HG03097 (cell line): ENCODE measurements around the gene AP4M1.

ENCODE experiments used
- ATAC-seq: cut with Tn5 transposase; IDR thresholded peaks from one replicate; pipeline ENCODE4 v1.9.1; 2021; ENCODE audit not compliant: unreplicated experiment, low FRiP score

AP4M1 gene

GRCh38 chr7:100101016-100101862 is at the start of gene AP4M1, which contains the start of gene MCM7:
AP4M1 (plus strand) TSS chr7:100101643; CDS start chr7:100101715, 72 bp downstream.
MCM7 (minus strand) TSS chr7:100101397; CDS start chr7:100101294, 103 bp downstream.
- ATAC-seq, result peak; percentile 65

GRCh38 chr7:100053215-100053614 is 48.2 kb upstream of the AP4M1 start:
- ATAC-seq, result no peak

GRCh38 chr7:100057006-100057405 is 44.4 kb upstream of the AP4M1 start:
- no peak for ATAC-seq

GRCh38 chr7:100059251-100059739 is 42.1 kb upstream of the AP4M1 start:
- no peak for ATAC-seq

DNA sequence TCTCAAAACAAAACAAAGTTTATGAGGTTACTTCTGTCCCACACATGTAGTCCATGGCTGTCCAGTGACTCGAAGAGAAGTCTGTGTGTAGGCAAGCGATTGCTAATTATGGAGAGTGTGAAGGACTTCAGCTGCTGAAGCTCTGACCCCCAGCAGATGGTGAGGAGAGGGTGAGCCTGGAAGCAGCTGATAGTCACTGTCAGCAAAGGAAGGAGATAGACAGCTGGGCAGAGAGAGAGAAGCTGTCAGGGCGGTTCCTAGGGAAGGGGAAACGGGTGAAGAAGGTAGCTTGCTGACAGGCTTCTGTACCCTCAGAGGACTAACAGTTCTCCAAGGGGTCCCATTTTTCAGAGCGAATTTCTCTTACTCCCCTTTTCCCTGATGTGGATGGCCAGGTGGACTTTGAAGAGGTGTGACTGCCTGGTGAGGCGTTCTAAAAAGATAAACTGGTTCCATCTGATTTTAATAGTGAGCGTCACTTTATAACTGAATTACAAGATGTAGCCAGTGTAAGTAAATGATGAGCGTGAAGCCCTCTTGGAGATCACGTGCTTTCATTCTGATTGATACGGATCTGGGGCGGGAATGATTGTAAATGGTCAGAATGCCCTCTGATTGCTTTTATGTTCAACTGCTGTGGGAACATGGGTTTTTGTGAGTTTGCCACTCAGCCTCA is 39.8 kb upstream of the AP4M1 start:
- no peak for ATAC-seq

DNA sequence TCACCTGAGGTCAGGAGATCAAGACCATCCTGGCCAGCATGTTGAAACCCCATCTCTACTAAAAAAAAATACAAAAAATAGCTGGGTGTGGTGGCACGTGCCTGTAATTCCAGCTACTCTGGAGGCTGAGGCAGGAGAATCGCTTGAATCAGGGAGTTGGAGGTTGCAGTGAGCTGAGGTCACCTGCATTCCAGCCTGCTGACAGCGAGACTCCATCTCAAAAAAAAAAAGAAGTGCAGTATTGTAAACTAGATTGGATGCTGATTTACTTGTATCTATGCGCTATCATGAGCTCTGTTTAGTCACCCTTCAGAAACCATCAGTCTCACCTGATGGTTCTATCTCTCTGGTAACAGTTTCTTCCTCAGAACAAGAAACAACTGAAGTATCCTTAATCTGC is 38.1 kb upstream of the AP4M1 start:
- ATAC-seq, result no peak

DNA sequence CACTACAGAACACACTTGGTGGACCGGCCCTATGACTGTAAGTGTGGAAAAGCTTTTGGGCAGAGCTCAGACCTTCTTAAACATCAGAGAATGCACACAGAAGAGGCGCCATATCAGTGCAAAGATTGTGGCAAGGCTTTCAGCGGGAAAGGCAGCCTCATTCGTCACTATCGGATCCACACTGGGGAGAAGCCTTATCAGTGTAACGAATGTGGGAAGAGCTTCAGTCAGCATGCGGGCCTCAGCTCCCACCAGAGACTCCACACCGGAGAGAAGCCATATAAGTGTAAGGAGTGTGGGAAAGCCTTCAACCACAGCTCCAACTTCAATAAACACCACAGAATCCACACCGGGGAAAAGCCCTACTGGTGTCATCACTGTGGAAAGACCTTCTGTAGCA is 37.3 kb upstream of the AP4M1 start:
- no peak for ATAC-seq

GRCh38 chr7:100065452-100066186 is 35.8 kb upstream of the AP4M1 start:
- no peak for ATAC-seq

- ATAC-seq, result no peak
Observed at GRCh38 chr7:100066953-100067352, 34.5 kb upstream of the AP4M1 start.

- ATAC-seq, result no peak
Observed at GRCh38 chr7:100069991-100070390, 31.5 kb upstream of the AP4M1 start.

DNA sequence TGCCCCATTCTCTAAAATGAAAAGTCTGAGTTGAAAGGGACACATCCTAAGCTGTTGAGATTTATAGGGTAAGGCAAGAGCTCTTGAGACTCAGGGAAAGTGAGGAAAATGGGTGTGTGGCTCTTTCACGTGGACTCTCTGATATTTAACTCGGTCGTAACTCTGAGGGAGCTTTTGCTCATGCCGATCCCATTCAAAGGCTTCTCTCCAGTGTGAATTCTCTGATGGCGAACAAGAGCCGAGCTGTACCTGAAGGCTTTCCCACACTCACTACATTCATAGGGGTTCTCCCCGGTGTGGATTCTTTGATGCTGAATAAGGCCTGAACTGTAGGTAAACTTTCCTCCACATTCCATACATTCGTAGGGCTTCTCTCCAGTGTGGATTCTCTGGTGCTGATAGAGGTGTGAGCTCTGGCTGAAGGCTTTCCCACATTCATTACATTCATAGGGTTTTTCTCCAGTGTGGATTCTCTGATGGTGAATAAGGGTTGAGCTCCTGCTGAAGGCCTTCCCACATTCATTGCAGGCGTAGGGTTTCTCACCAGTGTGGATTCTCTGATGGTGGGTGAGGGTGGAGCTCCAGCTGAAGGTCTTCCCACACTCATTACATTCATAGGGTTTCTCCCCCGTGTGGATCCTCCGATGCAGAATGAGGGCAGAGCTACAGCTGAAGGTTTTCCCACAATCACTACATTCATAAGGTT is 30.3 kb upstream of the AP4M1 start:
- no peak for ATAC-seq

GRCh38 chr7:100072462-100072861 is 29.0 kb upstream of the AP4M1 start:
- ATAC-seq, result no peak

DNA sequence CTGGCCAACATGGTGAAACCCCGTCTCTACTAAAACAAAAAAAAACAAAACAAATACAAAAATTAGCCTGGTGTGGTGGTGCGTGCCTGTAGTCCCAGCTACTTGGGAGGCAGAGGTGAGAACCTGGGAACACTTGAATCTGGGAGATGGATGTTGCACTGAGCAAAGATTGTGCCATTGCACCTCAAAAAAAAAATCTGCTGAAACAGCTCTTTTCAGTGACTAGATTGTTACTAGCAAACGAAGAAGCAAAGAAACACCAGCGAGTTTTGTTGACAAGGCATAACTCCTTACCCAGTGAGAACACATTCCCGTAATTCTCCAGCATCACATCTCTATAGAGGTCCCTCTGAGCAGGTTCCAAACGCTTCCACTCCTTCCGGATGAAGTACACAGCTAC is 26.6 kb upstream of the AP4M1 start:
- no peak for ATAC-seq

DNA sequence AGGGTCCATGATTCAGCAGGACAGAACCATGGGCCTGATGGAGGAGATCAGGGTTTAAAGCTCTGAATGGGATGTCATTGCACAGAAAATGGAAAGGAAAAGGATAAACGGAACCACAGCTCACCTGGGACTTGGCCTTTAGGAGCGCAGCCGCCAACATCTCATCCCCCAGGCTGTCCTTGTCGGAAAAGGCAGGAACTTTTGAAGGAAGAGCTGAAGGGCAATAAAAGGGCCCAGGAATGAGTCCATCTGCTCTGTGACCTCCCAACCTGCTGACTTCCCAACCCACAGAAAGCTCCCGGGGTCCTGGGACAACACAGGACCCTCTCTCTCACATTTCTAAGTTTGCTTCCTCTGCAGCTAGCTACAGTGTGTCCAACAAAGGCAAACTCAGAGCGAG is 26.0 kb upstream of the AP4M1 start:
- no peak for ATAC-seq

GRCh38 chr7:100077205-100077604 is 24.2 kb upstream of the AP4M1 start:
- no peak for ATAC-seq

- no peak for ATAC-seq
Observed at GRCh38 chr7:100079024-100079560, 22.4 kb upstream of the AP4M1 start.

DNA sequence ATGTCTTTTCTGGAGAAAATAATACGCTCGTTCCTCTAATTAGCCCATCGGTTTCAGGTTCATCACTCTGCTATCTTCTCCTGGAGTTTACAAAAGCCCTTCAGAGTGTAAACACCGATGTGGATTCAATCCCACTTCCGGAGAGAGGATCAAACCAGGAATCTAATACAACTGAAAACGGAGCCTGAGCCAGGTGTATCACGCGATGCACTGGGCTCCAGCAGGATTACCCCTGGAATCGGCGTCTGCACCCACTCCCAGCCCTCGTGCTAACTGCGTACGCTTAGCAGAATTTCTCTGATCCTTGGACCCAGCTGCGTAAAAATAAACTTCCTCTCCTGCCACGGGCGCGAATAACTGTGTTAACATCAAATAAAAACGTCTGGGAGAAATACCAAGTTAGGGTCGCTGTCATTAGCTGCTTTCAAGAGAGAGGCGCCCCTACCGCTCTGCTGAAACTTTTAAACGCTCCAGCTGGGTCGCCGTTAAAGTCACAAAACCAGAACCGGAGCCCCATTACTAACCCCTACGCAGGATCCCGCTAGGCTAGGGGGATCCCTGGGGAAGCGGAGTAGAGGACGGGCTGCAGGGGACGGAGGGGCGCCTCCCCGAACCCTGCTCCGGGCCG is 20.4 kb upstream of the AP4M1 start:
- ATAC-seq, result no peak

DNA sequence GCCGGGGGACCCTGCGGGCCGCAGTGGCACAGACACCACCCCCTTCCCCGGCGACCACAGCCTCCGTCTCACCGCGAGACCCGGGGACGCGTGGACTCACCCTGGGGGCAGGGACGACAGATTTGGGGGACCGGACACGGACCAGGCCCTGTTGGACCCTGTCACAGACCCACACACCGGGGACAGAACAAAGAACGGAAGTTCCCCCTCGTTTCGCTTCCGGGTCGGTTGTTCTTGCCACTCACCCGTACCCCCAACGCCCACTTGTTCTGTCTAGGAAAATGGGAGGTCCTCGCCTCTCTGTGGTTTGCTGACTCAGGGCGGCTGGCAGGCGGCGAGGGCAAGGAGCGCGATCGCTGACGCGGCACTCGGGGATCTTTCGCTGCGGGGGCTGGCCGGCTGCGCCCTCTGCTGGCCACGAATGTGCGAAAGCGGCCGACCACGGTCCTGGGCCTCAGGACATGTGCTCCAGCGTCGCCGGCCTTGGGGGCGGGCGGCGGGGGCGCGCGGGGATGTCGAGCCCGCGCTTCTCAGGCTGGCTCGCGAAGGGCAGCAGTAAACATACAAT is 19.8 kb upstream of the AP4M1 start, which contains the start of gene ZNF3:
ZNF3 (minus strand) TSS at position 189 of the 568 bp plus-strand sequence. CDS start 4,366 bp downstream, outside the sequence.
- peak; percentile 82 for ATAC-seq

DNA sequence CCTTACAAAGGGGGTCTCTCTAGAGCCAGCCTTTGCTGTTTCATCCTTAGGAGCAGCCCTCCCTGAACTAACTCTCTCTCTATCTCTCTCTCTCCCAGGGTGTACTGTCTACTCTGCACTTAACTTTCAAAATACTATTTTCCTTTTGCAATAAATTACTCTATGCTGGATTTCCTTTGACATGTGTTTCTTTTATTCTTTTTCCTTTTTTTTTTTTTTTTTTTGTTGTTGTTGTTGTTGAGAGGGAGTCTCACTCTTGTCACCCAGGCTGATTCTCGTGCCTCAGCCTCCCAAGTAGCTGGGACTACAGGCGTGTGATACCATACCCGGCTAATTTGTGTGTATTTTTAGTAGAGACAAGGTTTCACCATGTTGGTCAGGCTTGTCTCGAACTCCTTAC is 18.5 kb upstream of the AP4M1 start:
- no peak for ATAC-seq
